HG02973 (cell line): ENCODE measurements around the gene OBP2A.
"Not testable (repeated sequence)": the region's sequence is repeated elsewhere in the genome, so short reads cannot be mapped to it uniquely, and the experiment has no call there.

Experiments used
- ATAC-seq: cut with Tn5 transposase; IDR thresholded peaks from one replicate; pipeline ENCODE4 v1.9.1; 2021; ENCODE audit warnings: moderate library complexity; ENCODE audit not compliant: unreplicated experiment

Gene OBP2A, protein sequence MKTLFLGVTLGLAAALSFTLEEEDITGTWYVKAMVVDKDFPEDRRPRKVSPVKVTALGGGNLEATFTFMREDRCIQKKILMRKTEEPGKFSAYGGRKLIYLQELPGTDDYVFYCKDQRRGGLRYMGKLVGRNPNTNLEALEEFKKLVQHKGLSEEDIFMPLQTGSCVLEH

DNA sequence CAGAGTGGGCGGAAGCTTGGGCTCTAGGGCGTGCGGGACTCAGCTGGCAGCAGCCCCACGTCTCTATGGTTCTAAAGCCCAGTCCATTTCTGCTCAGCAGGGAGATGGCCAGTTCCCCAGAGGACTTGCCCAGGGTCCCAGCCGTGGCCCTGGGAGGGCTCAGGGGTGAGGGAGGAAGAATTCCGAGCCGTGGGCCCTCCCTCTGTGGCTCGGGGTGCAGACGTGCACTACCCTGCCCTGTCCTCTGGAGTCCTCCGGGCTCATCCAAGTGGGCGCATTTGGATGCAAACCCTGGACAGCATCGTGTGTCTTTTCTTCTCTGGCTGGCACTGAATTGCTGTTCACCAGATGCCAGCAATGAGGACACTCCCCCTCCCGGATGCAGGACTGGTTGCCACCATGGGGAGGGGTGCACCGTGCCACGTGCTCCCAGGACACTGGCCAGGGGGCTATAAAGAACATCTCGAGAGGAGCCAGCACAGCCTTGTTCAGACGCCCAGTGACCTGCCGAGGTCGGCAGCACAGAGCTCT is at the start of gene OBP2A:
OBP2A (plus strand) TSS at position 481 of the 531 bp plus-strand sequence. CDS start 55 bp downstream, outside the sequence.
- not testable (repeated sequence) for ATAC-seq

GRCh38 chr9:135498381-135499126 is 47.4 kb upstream of the OBP2A start:
- no peak for ATAC-seq

GRCh38 chr9:135499326-135500070 is 46.4 kb upstream of the OBP2A start:
- no peak for ATAC-seq

- ATAC-seq, result no peak
Measured at GRCh38 chr9:135500071-135500524, 45.8 kb upstream of the OBP2A start.

- ATAC-seq, result peak; percentile 65
Measured at GRCh38 chr9:135500525-135501260, 45.2 kb upstream of the OBP2A start, which contains the start of gene MRPS2. Gene MRPS2 (plus strand): TSS chr9:135500682. CDS start chr9:135500711, 29 bp downstream.

DNA sequence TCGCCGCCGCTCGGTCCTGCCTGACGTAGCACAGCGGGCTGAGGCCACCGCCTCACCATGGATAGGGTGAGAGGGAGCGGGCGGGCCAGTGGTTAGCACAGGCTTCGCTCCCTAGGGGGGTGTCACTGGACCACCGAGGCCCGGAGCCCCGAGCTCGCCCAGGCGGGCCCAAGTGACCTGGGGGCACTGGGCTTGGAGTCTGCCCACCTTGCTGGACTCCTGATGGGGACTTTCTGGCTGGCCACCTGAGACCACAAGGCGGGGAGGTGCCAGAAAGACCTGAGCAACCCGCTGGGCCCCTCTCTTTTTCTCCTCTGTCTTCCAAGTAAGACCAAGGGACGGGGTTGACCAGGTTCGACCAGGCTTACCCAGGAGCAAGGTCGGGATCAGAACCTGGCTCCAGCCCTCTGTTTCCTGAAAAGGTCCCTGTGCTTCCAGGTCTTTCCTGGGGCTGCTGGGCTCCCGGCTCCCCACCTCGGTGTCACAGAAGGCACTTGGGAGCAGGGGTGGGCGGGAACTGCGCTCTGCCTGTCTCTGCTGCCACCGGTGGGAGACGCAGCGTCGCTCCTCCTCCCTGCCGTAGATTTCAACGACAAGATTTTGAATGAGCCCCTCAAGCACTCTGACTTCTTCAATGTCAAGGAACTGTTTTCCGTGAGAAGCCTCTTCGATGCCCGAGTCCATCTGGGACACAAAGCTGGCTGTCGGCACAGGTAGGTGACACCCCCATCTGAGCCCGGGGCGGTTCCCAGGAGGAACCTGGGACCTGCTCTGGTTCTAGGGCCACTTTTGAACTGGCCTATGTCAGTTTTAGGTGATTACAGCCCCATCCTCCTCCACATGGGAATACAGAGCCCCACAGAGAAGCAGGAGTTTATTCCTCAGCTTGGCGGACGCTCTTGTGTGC is 44.4 kb upstream of the OBP2A start:
- ATAC-seq, result peak; percentile 43

- no peak for ATAC-seq
Measured at GRCh38 chr9:135502168-135502872, 43.6 kb upstream of the OBP2A start.

DNA sequence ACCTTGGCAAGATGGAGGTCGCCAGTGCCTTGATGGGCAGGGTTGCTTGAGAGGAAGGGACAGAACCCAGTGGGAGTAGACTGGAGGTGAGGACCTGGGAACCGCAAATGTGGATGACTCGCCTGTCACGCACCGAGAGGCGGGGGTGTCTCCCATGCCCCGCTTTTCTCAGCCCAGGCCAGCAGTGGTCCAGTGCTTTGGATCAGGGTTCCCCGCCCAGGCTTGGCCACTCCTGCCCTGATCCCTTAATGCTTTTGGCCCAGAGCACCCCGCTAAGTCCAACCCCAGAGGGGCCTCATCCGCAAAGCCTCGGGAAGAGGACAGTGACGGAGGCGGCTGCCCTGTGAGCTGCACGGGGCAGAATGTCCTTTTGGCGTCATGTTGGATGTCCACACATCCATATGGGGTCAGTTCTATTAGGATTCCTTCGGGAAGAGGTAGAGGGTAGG is 43.0 kb upstream of the OBP2A start:
- no peak for ATAC-seq

DNA sequence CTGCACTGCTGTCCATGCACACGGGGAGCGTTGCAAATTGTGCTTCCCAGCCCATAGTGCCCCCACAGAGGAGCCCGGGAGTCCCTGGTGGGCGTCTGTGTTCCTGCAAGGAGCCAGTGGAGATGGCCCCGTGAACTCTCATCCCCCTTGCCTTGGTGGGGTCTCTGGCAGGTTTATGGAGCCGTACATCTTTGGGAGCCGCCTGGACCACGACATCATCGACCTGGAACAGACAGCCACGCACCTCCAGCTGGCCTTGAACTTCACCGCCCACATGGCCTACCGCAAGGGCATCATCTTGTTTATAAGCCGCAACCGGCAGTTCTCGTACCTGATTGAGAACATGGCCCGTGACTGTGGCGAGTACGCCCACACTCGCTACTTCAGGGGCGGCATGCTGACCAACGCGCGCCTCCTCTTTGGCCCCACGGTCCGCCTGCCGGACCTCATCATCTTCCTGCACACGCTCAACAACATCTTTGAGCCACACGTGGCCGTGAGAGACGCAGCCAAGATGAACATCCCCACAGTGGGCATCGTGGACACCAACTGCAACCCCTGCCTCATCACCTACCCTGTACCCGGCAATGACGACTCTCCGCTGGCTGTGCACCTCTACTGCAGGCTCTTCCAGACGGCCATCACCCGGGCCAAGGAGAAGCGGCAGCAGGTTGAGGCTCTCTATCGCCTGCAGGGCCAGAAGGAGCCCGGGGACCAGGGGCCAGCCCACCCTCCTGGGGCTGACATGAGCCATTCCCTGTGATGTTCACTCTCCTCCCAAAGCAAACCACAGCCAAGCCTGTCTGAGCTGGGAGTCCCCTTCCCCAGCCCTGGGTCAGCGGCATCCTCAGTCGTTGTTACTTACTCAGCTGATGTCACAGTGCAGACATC is 42.3 kb upstream of the OBP2A start:
- no peak for ATAC-seq

GRCh38 chr9:135504262-135505243 is 41.4 kb upstream of the OBP2A start:
- no peak for ATAC-seq

DNA sequence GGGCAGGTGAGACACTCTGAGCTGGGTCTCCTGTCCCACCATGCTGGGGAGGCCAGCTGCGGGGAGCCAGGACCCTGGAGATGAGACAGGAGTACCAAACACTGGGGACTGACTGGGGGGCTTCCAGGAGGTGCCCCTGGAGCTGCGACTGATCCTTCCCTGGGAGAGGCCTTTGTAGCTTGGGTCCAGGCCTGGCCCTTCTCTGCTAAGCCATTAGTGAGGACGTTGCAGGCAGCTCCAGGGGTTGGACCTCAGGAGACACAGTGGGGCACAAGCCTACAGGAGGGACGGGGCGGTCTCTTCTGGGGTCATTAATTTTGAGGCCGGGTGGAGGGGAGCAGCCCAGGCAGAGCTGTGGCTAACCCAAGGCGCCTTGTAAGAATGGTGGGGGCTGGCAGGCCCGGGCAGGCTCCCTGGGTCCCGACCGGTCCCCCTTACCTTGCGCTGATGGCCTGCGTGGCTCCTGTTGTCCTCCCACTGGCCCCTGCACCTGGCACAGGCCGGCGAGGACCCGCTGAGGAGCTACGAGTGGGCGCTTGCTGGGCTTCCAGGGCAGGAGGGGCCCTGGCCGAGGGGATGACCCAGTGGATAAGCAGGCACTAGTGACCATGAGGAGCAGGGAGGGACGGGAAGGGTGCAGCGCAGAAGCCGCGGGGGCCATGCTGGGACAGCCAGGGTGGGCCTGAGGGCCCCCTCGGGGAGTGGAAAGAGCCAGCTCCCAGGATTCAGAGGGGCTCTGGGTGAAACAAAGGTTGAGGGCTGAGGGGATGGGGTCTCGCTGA is 40.3 kb upstream of the OBP2A start:
- ATAC-seq, result no peak

DNA sequence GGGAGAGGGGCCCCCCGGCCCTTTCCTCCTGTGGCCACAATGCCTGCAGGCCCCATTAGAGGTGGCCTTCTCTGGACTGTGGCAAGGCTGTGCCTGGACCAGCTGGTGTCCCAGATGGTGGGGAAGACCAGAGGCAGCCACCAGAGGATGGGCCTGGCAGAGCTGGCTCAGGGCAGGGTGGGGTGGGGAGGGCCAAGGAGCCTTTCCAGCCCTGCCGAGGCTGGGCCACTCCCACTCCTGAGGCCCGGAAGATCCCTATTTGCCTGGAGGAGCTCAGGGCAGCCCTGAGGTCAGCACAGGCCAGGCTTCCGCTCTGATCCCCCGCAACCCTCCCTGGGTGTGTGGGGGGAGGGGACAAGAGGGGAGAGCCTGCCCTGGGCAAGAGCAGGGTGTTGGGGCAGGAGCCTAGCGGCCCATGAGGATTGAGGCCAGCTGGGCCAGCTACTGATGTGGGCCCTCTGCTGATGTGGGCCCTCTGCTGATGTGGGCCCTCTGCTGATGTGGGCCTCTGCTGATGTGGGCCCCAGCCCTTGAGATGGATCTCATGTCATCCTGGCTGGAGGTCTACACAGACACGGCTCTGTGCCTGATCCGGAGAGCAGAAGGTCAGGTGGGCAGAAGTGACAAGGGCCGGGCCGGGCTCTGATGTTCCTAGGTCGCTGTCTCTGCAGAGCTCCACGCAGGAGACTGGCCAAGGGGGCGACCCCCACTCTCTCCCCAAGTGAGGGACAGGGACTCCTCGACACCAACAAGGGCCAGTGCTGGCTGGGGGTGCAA is 39.4 kb upstream of the OBP2A start:
- no peak for ATAC-seq

DNA sequence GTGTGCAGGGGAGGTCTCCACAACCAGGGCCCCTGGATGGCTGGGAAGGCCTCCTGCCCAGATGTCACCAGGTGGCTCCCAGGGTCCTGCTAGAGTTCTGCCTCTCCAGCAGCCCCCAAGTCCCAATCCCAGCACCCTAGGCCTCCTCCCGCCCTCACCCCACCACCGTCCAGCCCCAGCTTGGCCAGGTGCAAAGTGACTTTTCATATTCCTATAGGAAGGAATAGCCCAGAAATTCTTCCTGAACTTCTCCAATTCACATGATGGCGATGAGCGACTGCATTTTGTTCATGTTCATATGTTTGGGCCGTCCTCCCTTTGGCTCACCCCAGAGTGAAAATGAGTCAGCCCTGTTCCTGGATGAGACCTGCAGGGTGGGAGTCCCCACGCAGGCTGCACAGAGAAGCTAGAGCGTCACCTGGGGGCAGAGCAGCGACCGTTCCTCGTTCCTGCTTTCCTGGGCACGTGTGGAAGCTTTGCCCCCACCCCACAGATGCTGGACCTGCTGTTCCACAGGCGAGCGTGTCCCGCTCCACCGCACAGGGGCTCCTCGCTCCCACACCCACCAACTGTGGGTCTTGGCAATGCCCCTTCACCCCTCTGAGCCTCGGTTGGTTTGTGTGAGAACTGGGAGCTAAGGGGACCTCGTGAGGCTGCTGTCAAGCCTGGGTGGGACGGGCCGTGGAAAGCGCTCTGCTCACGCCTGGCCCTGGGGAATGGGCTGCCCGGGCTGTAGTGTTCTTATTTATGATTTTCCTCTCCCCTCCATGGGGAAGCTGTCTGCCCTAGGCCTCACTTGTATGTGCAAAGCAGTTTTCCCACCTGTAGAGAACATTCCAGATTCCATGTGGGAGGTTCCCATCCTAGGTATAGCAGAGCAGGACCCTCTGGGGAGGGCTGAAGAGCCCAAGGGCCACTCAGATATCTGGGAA is 38.6 kb upstream of the OBP2A start:
- ATAC-seq, result no peak

DNA sequence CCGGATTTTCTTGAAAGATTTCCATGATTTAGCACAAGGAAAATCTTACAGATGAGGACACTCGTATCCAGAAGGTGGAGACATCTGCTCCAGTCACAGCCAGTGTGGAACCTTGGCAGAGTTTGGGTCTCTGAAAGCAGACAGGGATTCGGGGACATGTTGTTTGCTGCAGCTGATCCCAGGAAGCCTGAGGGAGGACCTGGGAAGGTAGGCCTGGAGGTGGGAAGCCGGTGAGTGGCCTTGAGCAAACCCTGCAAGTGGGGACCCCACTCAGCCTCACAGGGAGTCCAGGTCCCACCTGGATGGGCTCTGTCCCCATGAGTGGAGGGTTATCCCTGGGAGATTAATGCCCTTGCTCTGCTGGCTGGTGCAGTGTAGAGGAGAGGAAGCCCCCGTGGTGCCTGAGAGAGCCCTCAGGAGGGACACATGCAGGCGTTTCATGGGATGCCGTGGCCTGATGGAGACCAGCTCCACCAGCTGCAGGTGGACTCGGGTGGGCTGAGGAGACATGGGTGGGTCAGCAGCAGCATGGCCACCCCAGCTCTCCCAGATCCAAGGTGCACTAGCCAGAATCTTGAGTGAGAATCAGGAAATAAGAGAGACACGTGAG is 37.6 kb upstream of the OBP2A start:
- no peak for ATAC-seq
